Neural progenitor cell (in vitro differentiated cells): ENCODE results near the gene PKNOX1. TPM values are rescaled to one million over a fixed set of nuclear protein-coding genes. Genes with fewer than 3 reads are reported as not detected.
A peak's percentile ranks its signal among the peaks of the same experiment; 100 is the strongest.

Experiments
- DNase-seq: peaks from one replicate; pipeline ENCODE4 v3.0.0-alpha.2; 2016; ENCODE audit warnings: low spot score
- H2AFZ ChIP-seq: fragments of 200-600 bp; sonication (generic); replicated peaks from 2 replicates; pipeline ENCODE4 v1.6.1; 2016; ENCODE audit warnings: antibody characterized with exemption
- H3F3A ChIP-seq: fragments of 200-600 bp; sonication (generic); 2 replicates; pipeline ENCODE4 v1.6.1; 2016; ENCODE audit warnings: antibody characterized with exemption, low read depth
- H3K27ac ChIP-seq: fragments of 200-600 bp; sonication (generic); 2 replicates; pipeline ENCODE4 v1.5.1; 2016; ENCODE audit warnings: mild to moderate bottlenecking
- H3K27me3 ChIP-seq: fragments of 200-600 bp; sonication (generic); 2 replicates; pipeline ENCODE4 v1.6.1; 2016; ENCODE audit warnings: mild to moderate bottlenecking, moderate library complexity
- H3K36me3 ChIP-seq: fragments of 200-600 bp; sonication (generic); 2 replicates; pipeline ENCODE4 v1.5.1; 2016
- H3K4me1 ChIP-seq: fragments of 200-600 bp; sonication (generic); 2 replicates; pipeline ENCODE4 v1.6.1; 2016; ENCODE audit warnings: mixed run types
- H3K4me2 ChIP-seq: fragments of 200-600 bp; sonication (generic); 2 replicates; pipeline ENCODE4 v1.6.1; 2016
- H3K4me3 ChIP-seq: fragments of 200-600 bp; sonication (generic); 2 replicates; pipeline ENCODE4 v1.5.1; 2016
- H3K79me2 ChIP-seq: fragments of 200-600 bp; sonication (generic); 2 replicates; pipeline ENCODE4 v1.6.1; 2016; ENCODE audit warnings: low read depth
- H3K9ac ChIP-seq: fragments of 200-600 bp; sonication (generic); 2 replicates; pipeline ENCODE4 v1.6.1; 2016
- H3K9me3 ChIP-seq: fragments of 200-600 bp; sonication (generic); 2 replicates; pipeline ENCODE4 v1.5.1; 2016; ENCODE audit warnings: low read depth
- H4K20me1 ChIP-seq: fragments of 200-600 bp; sonication (generic); 2 replicates; pipeline ENCODE4 v1.6.1; 2016; ENCODE audit warnings: low read depth
- H3K27ac Mint-ChIP-seq: 3 replicates; pipeline ENCODE4 v1.8.0; 2021; ENCODE audit warnings: mixed read lengths
- H3K27me3 Mint-ChIP-seq: 2 replicates; pipeline ENCODE4 v1.8.0; 2022; ENCODE audit warnings: low read depth, mild to moderate bottlenecking, inconsistent platforms, moderate library complexity, mixed read lengths; ENCODE audit not compliant: insufficient read depth
- H3K36me3 Mint-ChIP-seq: 3 replicates; pipeline ENCODE4 v1.8.0; 2021; ENCODE audit warnings: mixed read lengths
- H3K4me1 Mint-ChIP-seq: 3 replicates; pipeline ENCODE4 v1.8.0; 2021; ENCODE audit warnings: mixed read lengths
- H3K4me3 Mint-ChIP-seq: 3 replicates; pipeline ENCODE4 v1.8.0; 2021; ENCODE audit warnings: mild to moderate bottlenecking, moderate library complexity, mixed read lengths
- H3K9me3 Mint-ChIP-seq: 3 replicates; pipeline ENCODE4 v1.8.0; 2020; ENCODE audit warnings: mixed read lengths
- CTCF ChIP-seq: fragments of 200-600 bp; sonication (generic); IDR thresholded peaks from 2 replicates; pipeline ENCODE4 v1.5.1; 2017; ENCODE audit warnings: antibody characterized with exemption, mild to moderate bottlenecking
- EZH2 ChIP-seq: fragments of 200-600 bp; sonication (generic); IDR thresholded peaks from 2 replicates; pipeline ENCODE4 v1.6.1; 2017; ENCODE audit warnings: antibody characterized with exemption, mild to moderate bottlenecking, moderate library complexity
- EZH2phosphoT487 ChIP-seq: fragments of 200-600 bp; sonication (generic); IDR thresholded peaks from 2 replicates; pipeline ENCODE4 v1.6.1; 2017; ENCODE audit warnings: antibody characterized with exemption
- total RNA-seq: library from RNA; depleted of rRNA; stranded (reverse); fragments of >200 nt; gene quantifications from 2 replicates; pipeline ENCODE4 v1.2.3, GENCODE V29; 2015; ENCODE audit warnings: low replicate concordance

PKNOX1 gene
- total RNA-seq, 1 donor from 2014 or later = 11.0 TPM

- H3K4me1 ChIP-seq = peaks cover 12% of the 10 kb centered on the region
- peaks cover 47% of the 10 kb centered on the region for H3K79me2 ChIP-seq
- DNase-seq = peak; percentile 74
- H3K27me3 ChIP-seq = no peaks in the 10 kb centered on the region
- peaks cover 4% of the 10 kb centered on the region for H4K20me1 ChIP-seq
- peak overlapping the region; percentile 90 for H3K4me3 Mint-ChIP-seq
- H2AFZ ChIP-seq = peak overlapping the region; percentile 2
- H3K27ac Mint-ChIP-seq = peak overlapping the region; percentile 94
- H3K36me3 ChIP-seq = no peaks in the 10 kb centered on the region
- TF ChIP-seq EZH2 (no peak), EZH2phosphoT487 (no peak), CTCF (no peak)
- H3K4me1 Mint-ChIP-seq = peaks cover 11% of the 10 kb centered on the region
- peaks cover 28% of the 10 kb centered on the region for H3K36me3 Mint-ChIP-seq
- H3F3A ChIP-seq = peaks cover 36% of the 10 kb centered on the region
- peak overlapping the region; percentile 83 for H3K9ac ChIP-seq
- no peaks in the 10 kb centered on the region for H3K9me3 ChIP-seq
- H3K4me3 ChIP-seq = peak overlapping the region; percentile 66
- H3K9me3 Mint-ChIP-seq = peaks cover 22% of the 10 kb centered on the region
- H3K4me2 ChIP-seq = peak overlapping the region; percentile 85
- peaks cover 5% of the 10 kb centered on the region for H3K27me3 Mint-ChIP-seq
- peak overlapping the region; percentile 98 for H3K27ac ChIP-seq
Measured at GRCh38 chr21:42974832-42975820, 764 bp downstream of the PKNOX1 start.

GRCh38 chr21:42975886-42976608 lies 1.7 kb downstream of the PKNOX1 start:
- Histone ChIP-seq H3K36me3 (no peaks in the 10 kb centered on the region), H3K27ac (peak overlapping the region; percentile 77), H2AFZ (no peak overlapping the region), H3K27me3 (no peaks in the 10 kb centered on the region), H3K4me1 (peaks cover 12% of the 10 kb centered on the region), H3K79me2 (peaks cover 56% of the 10 kb centered on the region), H3K9me3 (no peaks in the 10 kb centered on the region), H3F3A (peaks cover 36% of the 10 kb centered on the region), H3K9ac (peak overlapping the region; percentile 61), H3K4me2 (peak overlapping the region; percentile 85), H4K20me1 (peaks cover 4% of the 10 kb centered on the region), H3K4me3 (peak overlapping the region; percentile 66)
- H3K27ac Mint-ChIP-seq = peak overlapping the region; percentile 94
- H3K9me3 Mint-ChIP-seq = peaks cover 22% of the 10 kb centered on the region
- peak overlapping the region; percentile 90 for H3K4me3 Mint-ChIP-seq
- no peak for TF ChIP-seq CTCF
- no peak for TF ChIP-seq EZH2phosphoT487
- no peak for TF ChIP-seq EZH2
- peaks cover 28% of the 10 kb centered on the region for H3K36me3 Mint-ChIP-seq
- H3K4me1 Mint-ChIP-seq = peaks cover 11% of the 10 kb centered on the region
- H3K27me3 Mint-ChIP-seq = peaks cover 5% of the 10 kb centered on the region
- DNase-seq = no peak

GRCh38 chr21:42980312-42981213 lies 6.2 kb downstream of the PKNOX1 start:
- H3K27me3 Mint-ChIP-seq = peaks cover 5% of the 10 kb centered on the region
- peaks cover 7% of the 10 kb centered on the region for H3K4me1 ChIP-seq
- TF ChIP-seq EZH2phosphoT487 (no peak), CTCF (no peak), EZH2 (no peak)
- no peak overlapping the region for H2AFZ ChIP-seq
- peaks cover 31% of the 10 kb centered on the region for H3K36me3 Mint-ChIP-seq
- no peak overlapping the region for H3K27ac Mint-ChIP-seq
- no peak overlapping the region for H3K4me2 ChIP-seq
- H3K27ac ChIP-seq = no peak overlapping the region
- H3K9me3 ChIP-seq = no peaks in the 10 kb centered on the region
- no peak overlapping the region for H3K9ac ChIP-seq
- H3K27me3 ChIP-seq = no peaks in the 10 kb centered on the region
- peaks cover 93% of the 10 kb centered on the region for H3K79me2 ChIP-seq
- no peak overlapping the region for H3K4me3 Mint-ChIP-seq
- H4K20me1 ChIP-seq = peaks cover 4% of the 10 kb centered on the region
- no peaks in the 10 kb centered on the region for H3K36me3 ChIP-seq
- H3K4me3 ChIP-seq = no peak overlapping the region
- no peak for DNase-seq
- peaks cover 17% of the 10 kb centered on the region for H3F3A ChIP-seq
- H3K4me1 Mint-ChIP-seq = peaks cover 11% of the 10 kb centered on the region
- peaks cover 22% of the 10 kb centered on the region for H3K9me3 Mint-ChIP-seq
